ENCODE data around the gene SFTPA1. TPM values are rescaled to one million over a fixed set of nuclear protein-coding genes. Genes with fewer than 3 reads are reported as not detected.

Gene SFTPA1
- total and polyA plus RNA-seq, 9 of the 15 experiments (the other 6 are each of a cell fraction or from before 2014, with no cell fraction given) = 0.04 to 3.5 (median 0.08) TPM; not detected in 5

DNA sequence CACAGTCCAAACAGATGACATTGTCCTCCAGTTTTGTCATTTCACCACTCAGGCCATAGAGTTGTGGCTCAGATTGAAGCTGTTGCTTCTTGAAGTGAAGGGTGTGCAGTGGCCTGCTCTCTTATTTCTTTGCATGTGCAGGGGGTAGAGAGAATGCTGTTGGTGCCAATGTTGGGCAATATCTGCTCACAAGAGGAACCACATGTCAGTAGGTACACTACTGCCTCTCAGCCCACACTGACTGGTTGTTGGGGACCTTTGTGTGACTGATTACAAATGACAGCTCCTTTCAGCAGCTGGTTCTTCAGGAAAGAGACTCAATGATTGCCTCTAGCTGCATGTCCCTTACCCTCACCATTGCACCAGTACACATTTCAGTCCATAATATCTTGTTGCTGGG lies 21.9 kb upstream of the SFTPA1 start:
- CTCF ChIA-PET (ENCODE audit: low intra/inter-chr PET ratio) = no interaction called here
- H4K20me1 ChIP-seq (replicated peaks; ENCODE audit: control insufficient read depth, insufficient read depth, low read length) = no peaks in the 10 kb centered on the region
- no peaks in the 10 kb centered on the region for H3K4me1 ChIP-seq (replicated peaks in 1 of 2; ENCODE audit: control insufficient read depth in 2 of 2, insufficient read depth in 2 of 2, low read length in 2 of 2)
- no peak overlapping the region for H2AFZ ChIP-seq (ENCODE audit: low read depth, low read length)
- peaks cover 0 to 22% of the 10 kb centered on the region in 2 experiments; a peak in 3 of 5 replicates for H3K27me3 ChIP-seq (ENCODE audit: control insufficient read depth in 2 of 2, insufficient read depth in 2 of 2, low read length in 2 of 2)
- H3K9me1 ChIP-seq (ENCODE audit: control insufficient read depth, insufficient read depth, low read length) = no peaks in the 10 kb centered on the region
- TF ChIP-seq TCF7 (IDR thresholded peaks at IDR 0.05; ENCODE audit: borderline replicate concordance) (no peak), NRF1 (conservative IDR thresholded peaks at IDR 0.05 in 1 of 2, IDR thresholded peaks at IDR 0.05 in 1 of 2) (no peak), POLR2AphosphoS2 (IDR thresholded peaks at IDR 0.05; ENCODE audit: low read length) (no peak), SMARCE1 (IDR thresholded peaks at IDR 0.05) (no peak), KAT2B (IDR thresholded peaks at IDR 0.05; ENCODE audit: low read depth, low read length) (no peak), ELF4 (CRISPR knock-in tag; IDR thresholded peaks at IDR 0.05) (no peak), THRAP3 (IDR thresholded peaks at IDR 0.05; ENCODE audit: borderline replicate concordance) (no peak)
- TF ChIP-seq, protein P1, sequence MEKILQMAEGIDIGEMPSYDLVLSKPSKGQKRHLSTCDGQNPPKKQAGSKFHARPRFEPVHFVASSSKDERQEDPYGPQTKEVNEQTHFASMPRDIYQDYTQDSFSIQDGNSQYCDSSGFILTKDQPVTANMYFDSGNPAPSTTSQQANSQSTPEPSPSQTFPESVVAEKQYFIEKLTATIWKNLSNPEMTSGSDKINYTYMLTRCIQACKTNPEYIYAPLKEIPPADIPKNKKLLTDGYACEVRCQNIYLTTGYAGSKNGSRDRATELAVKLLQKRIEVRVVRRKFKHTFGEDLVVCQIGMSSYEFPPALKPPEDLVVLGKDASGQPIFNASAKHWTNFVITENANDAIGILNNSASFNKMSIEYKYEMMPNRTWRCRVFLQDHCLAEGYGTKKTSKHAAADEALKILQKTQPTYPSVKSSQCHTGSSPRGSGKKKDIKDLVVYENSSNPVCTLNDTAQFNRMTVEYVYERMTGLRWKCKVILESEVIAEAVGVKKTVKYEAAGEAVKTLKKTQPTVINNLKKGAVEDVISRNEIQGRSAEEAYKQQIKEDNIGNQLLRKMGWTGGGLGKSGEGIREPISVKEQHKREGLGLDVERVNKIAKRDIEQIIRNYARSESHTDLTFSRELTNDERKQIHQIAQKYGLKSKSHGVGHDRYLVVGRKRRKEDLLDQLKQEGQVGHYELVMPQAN (IDR thresholded peaks at IDR 0.05; ENCODE audit: borderline replicate concordance) = no peak
- TF ChIP-seq, protein P2, sequence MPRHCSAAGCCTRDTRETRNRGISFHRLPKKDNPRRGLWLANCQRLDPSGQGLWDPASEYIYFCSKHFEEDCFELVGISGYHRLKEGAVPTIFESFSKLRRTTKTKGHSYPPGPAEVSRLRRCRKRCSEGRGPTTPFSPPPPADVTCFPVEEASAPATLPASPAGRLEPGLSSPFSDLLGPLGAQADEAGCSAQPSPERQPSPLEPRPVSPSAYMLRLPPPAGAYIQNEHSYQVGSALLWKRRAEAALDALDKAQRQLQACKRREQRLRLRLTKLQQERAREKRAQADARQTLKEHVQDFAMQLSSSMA (CRISPR knock-in tag; IDR thresholded peaks at IDR 0.05) = no peak
- TF ChIP-seq, protein P3, sequence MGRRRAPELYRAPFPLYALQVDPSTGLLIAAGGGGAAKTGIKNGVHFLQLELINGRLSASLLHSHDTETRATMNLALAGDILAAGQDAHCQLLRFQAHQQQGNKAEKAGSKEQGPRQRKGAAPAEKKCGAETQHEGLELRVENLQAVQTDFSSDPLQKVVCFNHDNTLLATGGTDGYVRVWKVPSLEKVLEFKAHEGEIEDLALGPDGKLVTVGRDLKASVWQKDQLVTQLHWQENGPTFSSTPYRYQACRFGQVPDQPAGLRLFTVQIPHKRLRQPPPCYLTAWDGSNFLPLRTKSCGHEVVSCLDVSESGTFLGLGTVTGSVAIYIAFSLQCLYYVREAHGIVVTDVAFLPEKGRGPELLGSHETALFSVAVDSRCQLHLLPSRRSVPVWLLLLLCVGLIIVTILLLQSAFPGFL (CRISPR knock-in tag; IDR thresholded peaks at IDR 0.05) = no peak
- TF ChIP-seq, protein P4, sequence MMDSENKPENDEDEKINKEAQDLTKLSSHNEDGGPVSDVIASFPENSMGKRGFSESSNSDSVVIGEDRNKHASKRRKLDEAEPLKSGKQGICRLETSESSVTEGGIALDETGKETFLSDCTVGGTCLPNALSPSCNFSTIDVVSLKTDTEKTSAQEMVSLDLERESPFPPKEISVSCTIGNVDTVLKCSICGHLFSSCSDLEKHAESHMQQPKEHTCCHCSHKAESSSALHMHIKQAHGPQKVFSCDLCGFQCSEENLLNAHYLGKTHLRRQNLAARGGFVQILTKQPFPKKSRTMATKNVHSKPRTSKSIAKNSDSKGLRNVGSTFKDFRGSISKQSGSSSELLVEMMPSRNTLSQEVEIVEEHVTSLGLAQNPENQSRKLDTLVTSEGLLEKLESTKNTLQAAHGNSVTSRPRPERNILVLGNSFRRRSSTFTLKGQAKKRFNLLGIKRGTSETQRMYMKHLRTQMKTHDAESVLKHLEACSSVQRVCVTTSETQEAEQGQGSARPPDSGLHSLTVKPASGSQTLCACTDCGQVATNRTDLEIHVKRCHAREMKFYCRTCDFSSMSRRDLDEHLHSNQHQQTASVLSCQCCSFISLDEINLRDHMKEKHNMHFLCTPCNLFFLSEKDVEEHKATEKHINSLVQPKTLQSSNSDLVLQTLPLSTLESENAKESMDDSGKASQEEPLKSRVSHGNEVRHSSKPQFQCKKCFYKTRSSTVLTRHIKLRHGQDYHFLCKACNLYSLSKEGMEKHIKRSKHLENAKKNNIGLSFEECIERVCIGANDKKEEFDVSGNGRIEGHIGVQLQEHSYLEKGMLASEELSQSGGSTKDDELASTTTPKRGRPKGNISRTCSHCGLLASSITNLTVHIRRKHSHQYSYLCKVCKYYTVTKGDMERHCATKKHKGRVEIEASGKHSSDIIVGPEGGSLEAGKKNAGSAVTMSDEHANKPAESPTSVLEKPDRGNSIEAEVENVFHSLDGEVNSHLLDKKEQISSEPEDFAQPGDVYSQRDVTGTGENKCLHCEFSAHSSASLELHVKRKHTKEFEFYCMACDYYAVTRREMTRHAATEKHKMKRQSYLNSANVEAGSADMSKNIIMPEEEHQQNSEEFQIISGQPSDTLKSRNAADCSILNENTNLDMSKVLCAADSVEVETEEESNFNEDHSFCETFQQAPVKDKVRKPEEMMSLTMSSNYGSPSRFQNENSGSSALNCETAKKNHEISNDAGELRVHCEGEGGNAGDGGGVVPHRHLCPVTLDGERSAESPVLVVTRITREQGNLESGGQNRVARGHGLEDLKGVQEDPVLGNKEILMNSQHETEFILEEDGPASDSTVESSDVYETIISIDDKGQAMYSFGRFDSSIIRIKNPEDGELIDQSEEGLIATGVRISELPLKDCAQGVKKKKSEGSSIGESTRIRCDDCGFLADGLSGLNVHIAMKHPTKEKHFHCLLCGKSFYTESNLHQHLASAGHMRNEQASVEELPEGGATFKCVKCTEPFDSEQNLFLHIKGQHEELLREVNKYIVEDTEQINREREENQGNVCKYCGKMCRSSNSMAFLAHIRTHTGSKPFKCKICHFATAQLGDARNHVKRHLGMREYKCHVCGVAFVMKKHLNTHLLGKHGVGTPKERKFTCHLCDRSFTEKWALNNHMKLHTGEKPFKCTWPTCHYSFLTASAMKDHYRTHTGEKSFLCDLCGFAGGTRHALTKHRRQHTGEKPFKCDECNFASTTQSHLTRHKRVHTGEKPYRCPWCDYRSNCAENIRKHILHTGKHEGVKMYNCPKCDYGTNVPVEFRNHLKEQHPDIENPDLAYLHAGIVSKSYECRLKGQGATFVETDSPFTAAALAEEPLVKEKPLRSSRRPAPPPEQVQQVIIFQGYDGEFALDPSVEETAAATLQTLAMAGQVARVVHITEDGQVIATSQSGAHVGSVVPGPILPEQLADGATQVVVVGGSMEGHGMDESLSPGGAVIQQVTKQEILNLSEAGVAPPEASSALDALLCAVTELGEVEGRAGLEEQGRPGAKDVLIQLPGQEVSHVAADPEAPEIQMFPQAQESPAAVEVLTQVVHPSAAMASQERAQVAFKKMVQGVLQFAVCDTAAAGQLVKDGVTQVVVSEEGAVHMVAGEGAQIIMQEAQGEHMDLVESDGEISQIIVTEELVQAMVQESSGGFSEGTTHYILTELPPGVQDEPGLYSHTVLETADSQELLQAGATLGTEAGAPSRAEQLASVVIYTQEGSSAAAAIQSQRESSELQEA (IDR thresholded peaks at IDR 0.05; ENCODE audit: low read depth) = no peak
- no TSS peak for BruUV-seq (replicated peaks)
- H3K9me3 ChIP-seq (replicated peaks; ENCODE audit: control insufficient read depth, insufficient read depth, low read depth, low read length) = no peaks in the 10 kb centered on the region
- in situ Hi-C loops (cut with MboI) = no loop called here
- H3K79me2 ChIP-seq (ENCODE audit: control insufficient read depth, insufficient read depth, low read length) = no peaks in the 10 kb centered on the region
- no peak overlapping the region for H3K4me2 ChIP-seq (ENCODE audit: insufficient read depth, low read length)
- H3K36me3 ChIP-seq (ENCODE audit: control insufficient read depth, insufficient read depth, low read length) = no peaks in the 10 kb centered on the region
- ATAC-seq (no peak), FAIRE-seq (no peak), DNase-seq (ENCODE audit: extremely low read depth in 1 of 4, low spot score in 3 of 4) (no peak)
- POLR2A ChIA-PET = no interaction called here
- no peak overlapping the region for H3K4me3 ChIP-seq
- intact Hi-C loops (cut with micrococcal nuclease) = no loop called here
- no peak overlapping the region for H3K27ac ChIP-seq (ENCODE audit: extremely low read depth, low read depth, low read length)
- no peak overlapping the region for H3K9ac ChIP-seq (ENCODE audit: insufficient read depth in 1 of 2, low read depth in 2 of 2, low read length in 2 of 2)

Data from K562 (cell line).